Trophoblast cell (in vitro differentiated cells and primary cell): Measurements from ENCODE around the gene C16orf92.

ENCODE experiments used
- DNase-seq, 2 donors: peaks; one replicate each; pipeline ENCODE4 v3.0.0-alpha.2; 2016
- H2AFZ ChIP-seq: 2 replicates; pipeline ENCODE4 v1.6.1; 2013; ENCODE audit warnings: low read length, moderate library complexity, mild to moderate bottlenecking; ENCODE audit not compliant: insufficient read depth, poor library complexity
- H2AK5ac ChIP-seq: 2 replicates; pipeline ENCODE4 v1.6.1; 2013; ENCODE audit warnings: mild to moderate bottlenecking, low read length
- H2BK120ac ChIP-seq: 2 replicates; pipeline ENCODE4 v1.6.1; 2013; ENCODE audit warnings: low read length, mild to moderate bottlenecking, moderate library complexity; ENCODE audit not compliant: insufficient read depth, poor library complexity
- H2BK12ac ChIP-seq: 2 replicates; pipeline ENCODE4 v1.6.1; 2013; ENCODE audit warnings: mild to moderate bottlenecking, low read length, moderate library complexity
- H2BK5ac ChIP-seq: 2 replicates; pipeline ENCODE4 v1.6.1; 2013; ENCODE audit warnings: low read length, low read depth, moderate library complexity, mild to moderate bottlenecking; ENCODE audit not compliant: poor library complexity
- H3K14ac ChIP-seq: 2 replicates; pipeline ENCODE4 v1.6.1; 2013; ENCODE audit warnings: mild to moderate bottlenecking, low read length
- H3K18ac ChIP-seq: 2 replicates; pipeline ENCODE4 v1.6.1; 2013; ENCODE audit warnings: mild to moderate bottlenecking, low read length
- H3K23ac ChIP-seq: 2 replicates; pipeline ENCODE4 v1.6.1; 2013; ENCODE audit warnings: low read length
- H3K27ac ChIP-seq: 2 replicates; pipeline ENCODE4 v1.5.1; 2013; ENCODE audit warnings: low read depth, mild to moderate bottlenecking, inconsistent platforms, low read length, moderate library complexity
- H3K27me3 ChIP-seq: 2 replicates; pipeline ENCODE4 v1.6.1; 2013; ENCODE audit warnings: inconsistent platforms, mild to moderate bottlenecking, low read length, moderate library complexity; ENCODE audit not compliant: insufficient read depth
- H3K36me3 ChIP-seq, 2 experiments: 1 replicate in 1 of 2; 2 replicates in 1 of 2; pipeline ENCODE4 v1.6.1; 2013; ENCODE audit warnings: low read length in 2 of 2, mild to moderate bottlenecking in 2 of 2, moderate library complexity in 1 of 2; ENCODE audit not compliant: insufficient read depth in 2 of 2, control insufficient read depth in 1 of 2
- H3K4ac ChIP-seq: 2 replicates; pipeline ENCODE4 v1.6.1; 2013; ENCODE audit warnings: low read depth, mild to moderate bottlenecking, low read length, moderate library complexity
- H3K4me1 ChIP-seq, 2 experiments: 1 replicate in 1 of 2; 2 replicates in 1 of 2; pipeline ENCODE4 v1.6.1; 2013; ENCODE audit warnings: low read length in 2 of 2, mild to moderate bottlenecking in 2 of 2, moderate library complexity in 1 of 2; ENCODE audit not compliant: insufficient read depth in 2 of 2, control insufficient read depth in 1 of 2
- H3K4me2 ChIP-seq: 2 replicates; pipeline ENCODE4 v1.6.1; 2013; ENCODE audit warnings: inconsistent platforms, mild to moderate bottlenecking, low read length, moderate library complexity
- H3K4me3 ChIP-seq: 2 replicates; pipeline ENCODE4 v1.5.1; 2013; ENCODE audit warnings: mild to moderate bottlenecking, low read depth, low read length, inconsistent platforms
- H3K79me1 ChIP-seq: one replicate; pipeline ENCODE4 v1.6.1; 2013; ENCODE audit warnings: low read length
- H3K79me2 ChIP-seq: 2 replicates; pipeline ENCODE4 v1.6.1; 2013; ENCODE audit warnings: low read length, mild to moderate bottlenecking; ENCODE audit not compliant: control insufficient read depth, insufficient read depth, poor library complexity
- H3K9ac ChIP-seq: 2 replicates; pipeline ENCODE4 v1.6.1; 2013; ENCODE audit warnings: mild to moderate bottlenecking, low read length
- H3K9me3 ChIP-seq: 2 replicates; pipeline ENCODE4 v1.6.1; 2013; ENCODE audit warnings: low read depth, mild to moderate bottlenecking, control low read depth, inconsistent platforms, low read length; ENCODE audit not compliant: insufficient read depth
- H4K12ac ChIP-seq: 2 replicates; pipeline ENCODE4 v1.6.1; 2013; ENCODE audit warnings: low read depth, mild to moderate bottlenecking, low read length, moderate library complexity
- H4K8ac ChIP-seq: 2 replicates; pipeline ENCODE4 v1.6.1; 2013; ENCODE audit warnings: low read depth, mild to moderate bottlenecking, low read length, moderate library complexity
- H4K91ac ChIP-seq: one replicate; pipeline ENCODE4 v1.6.1; 2013; ENCODE audit warnings: low read depth, mild to moderate bottlenecking, low read length, moderate library complexity
- WGBS: extraction: QIAGEN DNeasy Blood & Tissue Kit; methylation state at CpG from one replicate; pipeline ENCODE4 v1.1.7; 2013; ENCODE audit warnings: missing lambda C conversion rate; ENCODE audit not compliant: insufficient read length, insufficient coverage; ENCODE audit errors: extremely low coverage; 5-methylcytosine and 5-hydroxymethylcytosine counted together

Gene C16orf92

DNA sequence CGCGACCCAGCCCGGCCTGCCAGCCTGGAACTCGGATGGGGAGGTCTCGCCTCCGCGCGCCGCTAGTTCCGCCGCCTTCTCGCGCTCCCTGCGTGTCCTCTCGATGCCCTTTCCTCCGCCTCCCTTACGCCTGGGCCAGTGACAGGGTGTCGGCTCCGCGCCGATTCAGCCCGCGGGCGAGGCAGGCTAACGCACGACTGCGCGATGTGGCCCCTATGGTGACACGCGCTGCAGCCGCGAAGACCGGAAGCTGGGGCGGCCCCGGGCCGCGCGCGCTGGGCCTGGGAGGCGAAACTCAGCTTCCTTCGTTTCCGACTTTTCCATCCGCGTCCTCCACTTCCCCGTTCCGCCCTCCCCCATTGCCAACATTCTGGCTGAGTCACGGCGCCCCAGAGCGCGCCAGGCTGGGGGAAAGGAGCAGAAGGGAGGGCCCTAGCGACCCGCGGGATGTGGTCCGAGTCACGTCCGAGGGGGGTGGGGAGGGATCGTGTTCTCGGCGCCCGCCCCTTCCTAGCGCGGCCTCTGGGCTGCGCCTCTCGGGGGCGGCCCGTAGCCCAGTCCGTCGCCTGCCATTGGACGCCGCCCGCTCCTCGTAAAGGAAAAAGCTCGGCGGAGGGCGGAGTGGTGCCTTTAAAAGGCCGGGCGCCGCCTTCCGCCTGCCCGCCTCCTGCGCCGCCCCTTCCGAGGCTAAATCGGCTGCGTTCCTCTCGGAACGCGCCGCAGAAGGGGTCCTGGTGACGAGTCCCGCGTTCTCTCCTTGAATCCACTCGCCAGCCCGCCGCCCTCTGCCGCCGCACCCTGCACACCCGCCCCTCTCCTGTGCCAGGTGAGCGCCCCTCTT is 42.3 kb downstream of the C16orf92 start, which contains the start of gene ALDOA:
ALDOA (plus strand) TSS at position 659 of the 841 bp plus-strand sequence. CDS start 1,138 bp downstream, outside the sequence.
- H4K91ac ChIP-seq = peak within 1 kb of the TSS; percentile 93
- H3K9ac ChIP-seq = peak within 1 kb of the TSS; percentile 97
- peak within 1 kb of the TSS; percentile 90 for H3K14ac ChIP-seq
- H3K18ac ChIP-seq = peak within 1 kb of the TSS; percentile 92
- H3K4me3 ChIP-seq = peak within 1 kb of the TSS; percentile 99
- H2AFZ ChIP-seq = peak within 1 kb of the TSS; percentile 78
- peak within 1 kb of the TSS; percentile 100 for H3K27ac ChIP-seq
- H3K27me3 ChIP-seq = no peaks in the 10 kb centered on the region
- H3K9me3 ChIP-seq = no peaks in the 10 kb centered on the region
- peak within 1 kb of the TSS; percentile 81 for H2BK120ac ChIP-seq
- peak within 1 kb of the TSS; percentile 100 for H3K4ac ChIP-seq
- peaks cover 19% of the 10 kb centered on the region for H3K79me1 ChIP-seq
- peaks cover 33 to 35% of the 10 kb centered on the region in 2 experiments for H3K36me3 ChIP-seq
- H2BK5ac ChIP-seq = peak within 1 kb of the TSS; percentile 95
- peaks cover 24 to 33% of the 10 kb centered on the region in 2 experiments for H3K4me1 ChIP-seq
- H3K4me2 ChIP-seq = peak within 1 kb of the TSS; percentile 96
- peak; percentile 98 to 99 for DNase-seq
- peak within 1 kb of the TSS; percentile 64 for H4K12ac ChIP-seq
- H4K8ac ChIP-seq = peak within 1 kb of the TSS; percentile 83
- H2AK5ac ChIP-seq = peak within 1 kb of the TSS; percentile 65
- peaks cover 26% of the 10 kb centered on the region for H3K79me2 ChIP-seq
- H2BK12ac ChIP-seq = peak within 1 kb of the TSS; percentile 64
- WGBS = no CpG with 5 or more reads among the region's 99 CpGs
- H3K23ac ChIP-seq = no peak within 1 kb of the TSS

DNA sequence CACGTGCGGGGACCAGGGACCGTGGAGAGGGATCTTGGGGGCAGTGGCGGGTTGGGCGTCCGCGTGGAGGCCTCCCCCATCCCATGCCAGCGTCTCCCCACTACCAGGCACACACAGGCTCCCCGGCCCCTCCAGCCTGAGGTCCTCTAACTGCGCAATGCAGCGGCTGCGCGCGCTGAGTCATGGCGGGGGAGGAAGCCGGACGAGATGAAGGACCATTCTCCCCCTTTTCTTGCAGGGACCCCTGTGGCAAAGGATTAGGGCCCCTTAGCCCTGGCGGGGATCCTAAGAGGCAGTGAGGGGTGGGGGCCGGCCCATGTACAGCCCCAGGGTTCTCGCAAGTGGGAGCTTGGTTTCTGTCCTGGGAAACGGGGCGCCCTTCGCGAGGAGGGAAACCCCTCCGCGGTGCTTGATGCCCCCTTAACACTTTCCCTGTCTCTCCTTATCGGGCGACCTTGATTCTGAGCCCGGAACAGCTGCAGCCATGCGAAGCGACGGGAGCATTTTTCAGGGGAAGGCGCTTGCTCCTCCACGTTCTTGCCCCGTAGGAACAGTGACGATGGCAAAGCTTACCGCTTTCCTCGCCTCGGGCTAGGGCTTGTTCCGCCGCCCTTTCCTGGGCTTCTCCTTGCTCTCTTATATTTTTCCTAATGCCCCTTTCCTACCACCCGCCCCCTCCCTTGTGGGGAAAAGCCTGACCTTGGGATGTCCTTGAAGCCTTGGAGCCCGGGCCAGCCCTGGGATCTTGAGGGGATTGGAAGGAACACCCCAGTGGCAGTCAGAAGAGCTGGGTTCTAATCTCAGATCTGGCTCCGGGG is 43.2 kb downstream of the C16orf92 start:
- no peak overlapping the region for H3K23ac ChIP-seq
- H3K4me2 ChIP-seq = peak overlapping the region; percentile 84
- peak overlapping the region; percentile 75 for H4K91ac ChIP-seq
- H2BK120ac ChIP-seq = peak overlapping the region; percentile 60
- peak overlapping the region; percentile 50 for H4K12ac ChIP-seq
- peak overlapping the region; percentile 89 for H3K14ac ChIP-seq
- H3K18ac ChIP-seq = peak overlapping the region; percentile 77
- peaks cover 26% of the 10 kb centered on the region for H3K79me2 ChIP-seq
- peaks cover 19% of the 10 kb centered on the region for H3K79me1 ChIP-seq
- H3K9me3 ChIP-seq = no peaks in the 10 kb centered on the region
- peaks cover 40 to 41% of the 10 kb centered on the region in 2 experiments for H3K36me3 ChIP-seq
- DNase-seq = peak; percentile 40 to 67
- peaks cover 20 to 26% of the 10 kb centered on the region in 2 experiments for H3K4me1 ChIP-seq
- H3K27ac ChIP-seq = peak overlapping the region; percentile 89
- H2AK5ac ChIP-seq = peak overlapping the region; percentile 65
- peak overlapping the region; percentile 75 for H4K8ac ChIP-seq
- peak overlapping the region; percentile 95 for H2BK5ac ChIP-seq
- peak overlapping the region; percentile 97 for H3K9ac ChIP-seq
- peak overlapping the region; percentile 64 for H2BK12ac ChIP-seq
- H3K4me3 ChIP-seq = peak overlapping the region; percentile 99
- H2AFZ ChIP-seq = peak overlapping the region; percentile 38
- H3K4ac ChIP-seq = peak overlapping the region; percentile 100
- WGBS = no CpG with 5 or more reads among the region's 44 CpGs
- no peaks in the 10 kb centered on the region for H3K27me3 ChIP-seq

DNA sequence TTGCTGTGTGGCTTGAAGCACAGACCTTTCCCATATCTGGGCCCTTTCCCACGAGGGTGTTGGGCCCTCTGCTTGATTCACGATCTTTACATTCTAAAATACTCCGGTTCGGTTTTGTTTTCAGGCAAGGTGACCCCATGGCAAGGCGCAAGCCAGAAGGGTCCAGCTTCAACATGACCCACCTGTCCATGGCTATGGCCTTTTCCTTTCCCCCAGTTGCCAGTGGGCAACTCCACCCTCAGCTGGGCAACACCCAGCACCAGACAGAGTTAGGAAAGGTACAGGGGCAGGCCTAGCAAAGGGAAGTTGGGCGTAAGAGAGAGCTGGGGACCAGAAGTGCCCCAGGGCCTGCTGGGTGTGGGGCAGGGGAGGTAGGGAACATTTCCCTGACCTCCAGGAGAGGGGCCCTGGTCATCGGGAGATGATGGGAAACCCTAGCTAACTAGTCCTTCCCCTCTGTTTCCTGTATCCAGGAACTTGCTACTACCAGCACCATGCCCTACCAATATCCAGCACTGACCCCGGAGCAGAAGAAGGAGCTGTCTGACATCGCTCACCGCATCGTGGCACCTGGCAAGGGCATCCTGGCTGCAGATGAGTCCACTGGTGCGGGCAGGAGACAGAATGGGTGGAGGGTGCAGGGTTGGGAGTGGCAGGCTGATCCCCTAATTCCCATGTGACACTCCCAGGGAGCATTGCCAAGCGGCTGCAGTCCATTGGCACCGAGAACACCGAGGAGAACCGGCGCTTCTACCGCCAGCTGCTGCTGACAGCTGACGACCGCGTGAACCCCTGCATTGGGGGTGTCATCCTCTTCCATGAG is 44.0 kb downstream of the C16orf92 start:
- peaks cover 20 to 24% of the 10 kb centered on the region in 2 experiments for H3K4me1 ChIP-seq

More for the DNA sequence above, 44.0 kb downstream of the C16orf92 start:
- H3K18ac ChIP-seq = peak overlapping the region; percentile 13
- H4K12ac ChIP-seq = peak overlapping the region; percentile 23
- WGBS = no CpG with 5 or more reads among the region's 21 CpGs
- H3K79me2 ChIP-seq = peaks cover 26% of the 10 kb centered on the region
- H3K36me3 ChIP-seq = peaks cover 47 to 48% of the 10 kb centered on the region in 2 experiments
- peak overlapping the region; percentile 75 for H4K91ac ChIP-seq
- peak overlapping the region; percentile 99 for H3K4me3 ChIP-seq
- H3K27ac ChIP-seq = no peak overlapping the region
- peak overlapping the region; percentile 95 for H2BK5ac ChIP-seq
- H2BK12ac ChIP-seq = no peak overlapping the region
- no peak for DNase-seq
- peaks cover 19% of the 10 kb centered on the region for H3K79me1 ChIP-seq
- H2AFZ ChIP-seq = no peak overlapping the region
- H3K27me3 ChIP-seq = no peaks in the 10 kb centered on the region
- H3K23ac ChIP-seq = no peak overlapping the region
- no peak overlapping the region for H2AK5ac ChIP-seq
- H3K9ac ChIP-seq = peak overlapping the region; percentile 97
- peak overlapping the region; percentile 21 for H2BK120ac ChIP-seq
- peak overlapping the region; percentile 84 for H3K4me2 ChIP-seq
- H3K9me3 ChIP-seq = no peaks in the 10 kb centered on the region
- H3K14ac ChIP-seq = peak overlapping the region; percentile 89
- H3K4ac ChIP-seq = peak overlapping the region; percentile 100
- H4K8ac ChIP-seq = peak overlapping the region; percentile 75
